HUES6 (cell line): ENCODE data around the gene DNAJB1.

Source experiments
- H3K27ac ChIP-seq: 2 replicates; pipeline ENCODE4 v1.7.0; 2013; ENCODE audit warnings: low read depth, mild to moderate bottlenecking, low read length, inconsistent platforms
- H3K27me3 ChIP-seq: 2 replicates; pipeline ENCODE4 v1.6.1; 2013; ENCODE audit warnings: low read length; ENCODE audit not compliant: control insufficient read depth, insufficient read depth
- H3K36me3 ChIP-seq: 2 replicates; pipeline ENCODE4 v1.6.1; 2013; ENCODE audit warnings: low read length; ENCODE audit not compliant: control insufficient read depth, insufficient read depth
- H3K4me1 ChIP-seq: 2 replicates; pipeline ENCODE4 v1.6.1; 2013; ENCODE audit warnings: low read length; ENCODE audit not compliant: control insufficient read depth, insufficient read depth
- H3K4me3 ChIP-seq: 2 replicates; pipeline ENCODE4 v1.5.1; 2013; ENCODE audit warnings: low read depth, low read length
- H3K9ac ChIP-seq: one replicate; pipeline ENCODE4 v1.6.1; 2013; ENCODE audit warnings: mild to moderate bottlenecking, low read length
- H3K9me3 ChIP-seq: 2 replicates; pipeline ENCODE4 v1.6.1; 2013; ENCODE audit warnings: low read depth, low read length; ENCODE audit not compliant: control insufficient read depth, insufficient read depth

Gene DNAJB1

DNA sequence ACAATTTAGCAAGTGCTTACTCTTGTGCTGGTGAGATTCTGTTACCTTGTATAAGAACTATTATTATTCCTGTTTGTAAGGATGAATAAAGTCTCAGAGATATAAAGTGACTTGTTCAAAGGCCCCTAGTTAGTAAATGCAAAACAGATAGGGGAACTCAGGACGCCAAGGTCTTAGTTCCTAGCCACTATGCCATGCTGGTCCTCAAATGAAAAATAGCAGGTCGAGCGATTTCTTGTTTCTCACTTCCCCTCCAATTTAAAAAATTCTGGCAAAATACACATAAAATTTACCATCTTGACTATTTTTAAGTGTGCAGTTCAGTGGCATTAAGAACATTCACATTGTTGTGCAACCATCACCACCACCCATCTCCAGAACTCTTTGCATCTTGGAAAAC, 12.3 kb upstream of the DNAJB1 start:
- H3K9ac ChIP-seq: no peak overlapping the region
- H3K27me3 ChIP-seq: no peaks in the 10 kb centered on the region
- no peaks in the 10 kb centered on the region for H3K9me3 ChIP-seq

DNA sequence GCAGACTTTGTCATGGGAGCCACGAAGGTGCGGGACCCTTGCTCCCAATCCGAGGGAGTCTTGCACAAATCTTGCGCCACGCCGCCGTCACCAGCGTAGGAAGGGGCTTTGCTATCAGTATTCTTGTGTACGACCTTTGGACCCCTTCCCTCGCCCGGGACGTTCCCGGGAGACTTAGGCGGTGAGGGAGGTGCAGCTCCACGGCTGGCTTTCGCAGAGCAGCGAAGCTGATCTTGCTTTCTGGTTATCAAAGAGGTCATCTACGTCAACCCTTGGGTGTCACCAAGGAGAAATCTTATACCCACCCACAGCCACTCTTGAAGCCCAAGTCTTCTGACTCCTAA, 11.8 kb upstream of the DNAJB1 start:
- H3K4me3 ChIP-seq: peak overlapping the region; percentile 90
- peaks cover 10% of the 10 kb centered on the region; the same call in 1 of the 2 replicates for H3K4me1 ChIP-seq
- peak overlapping the region; percentile 89 for H3K9ac ChIP-seq
- H3K36me3 ChIP-seq: peaks cover 8% of the 10 kb centered on the region
- peak overlapping the region; percentile 46 for H3K27ac ChIP-seq
- no peaks in the 10 kb centered on the region for H3K9me3 ChIP-seq
- no peaks in the 10 kb centered on the region for H3K27me3 ChIP-seq

More for the DNA sequence above, 12.3 kb upstream of the DNAJB1 start:
- peaks cover 8% of the 10 kb centered on the region; the same call in 1 of the 2 replicates for H3K4me1 ChIP-seq
- peak overlapping the region; percentile 90 for H3K4me3 ChIP-seq
- peaks cover 8% of the 10 kb centered on the region for H3K36me3 ChIP-seq
- H3K27ac ChIP-seq: no peak overlapping the region

DNA sequence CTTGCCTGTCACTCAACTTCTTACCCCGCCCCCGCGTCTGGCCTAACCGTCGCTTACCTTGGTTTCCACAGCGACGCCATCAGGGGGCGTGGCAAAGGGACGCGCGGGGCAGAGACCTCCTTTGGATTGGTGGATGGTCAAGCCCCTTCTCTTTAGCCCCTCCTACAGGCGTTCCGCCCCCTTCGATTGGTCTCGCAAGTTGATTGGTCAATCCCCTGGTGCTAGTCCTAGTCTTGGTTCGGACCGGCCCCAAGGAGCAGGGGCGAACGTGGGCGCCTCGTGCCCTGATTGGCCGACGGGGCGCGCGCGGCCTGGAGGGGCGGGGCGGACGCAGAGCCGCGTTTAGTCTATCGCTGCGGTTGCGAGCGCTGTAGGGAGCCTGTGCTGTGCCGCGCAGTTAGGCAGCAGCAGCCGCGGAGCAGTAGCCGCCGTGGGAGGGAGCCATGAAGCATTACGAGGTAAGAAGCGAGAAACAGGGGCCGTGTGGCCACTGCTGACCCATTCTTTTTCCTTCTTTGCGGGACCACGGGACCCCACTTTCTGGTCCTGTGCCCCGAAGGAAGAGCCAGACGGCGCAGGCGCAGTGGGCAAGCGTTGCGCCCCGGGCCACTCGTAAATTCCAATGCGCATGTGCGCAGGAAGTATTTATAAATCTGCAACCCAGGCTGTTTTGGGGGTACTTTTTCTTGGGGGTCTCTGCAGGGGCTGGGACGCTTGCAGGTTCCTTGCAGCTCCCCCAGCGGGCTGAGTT, 11.2 kb upstream of the DNAJB1 start, which contains the start of gene TECR:
TECR (plus strand) TSS at position 341 of the 751 bp plus-strand sequence; CDS start at position 444, 103 bp downstream.
- Histone ChIP-seq H3K27me3 (no peaks in the 10 kb centered on the region), H3K4me3 (peak within 1 kb of the TSS; percentile 90), H3K9ac (peak within 1 kb of the TSS; percentile 89), H3K36me3 (peaks cover 4% of the 10 kb centered on the region), H3K27ac (peak within 1 kb of the TSS; percentile 46), H3K9me3 (no peaks in the 10 kb centered on the region), H3K4me1 (peaks cover 10% of the 10 kb centered on the region; the same call in 1 of the 2 replicates)

DNA sequence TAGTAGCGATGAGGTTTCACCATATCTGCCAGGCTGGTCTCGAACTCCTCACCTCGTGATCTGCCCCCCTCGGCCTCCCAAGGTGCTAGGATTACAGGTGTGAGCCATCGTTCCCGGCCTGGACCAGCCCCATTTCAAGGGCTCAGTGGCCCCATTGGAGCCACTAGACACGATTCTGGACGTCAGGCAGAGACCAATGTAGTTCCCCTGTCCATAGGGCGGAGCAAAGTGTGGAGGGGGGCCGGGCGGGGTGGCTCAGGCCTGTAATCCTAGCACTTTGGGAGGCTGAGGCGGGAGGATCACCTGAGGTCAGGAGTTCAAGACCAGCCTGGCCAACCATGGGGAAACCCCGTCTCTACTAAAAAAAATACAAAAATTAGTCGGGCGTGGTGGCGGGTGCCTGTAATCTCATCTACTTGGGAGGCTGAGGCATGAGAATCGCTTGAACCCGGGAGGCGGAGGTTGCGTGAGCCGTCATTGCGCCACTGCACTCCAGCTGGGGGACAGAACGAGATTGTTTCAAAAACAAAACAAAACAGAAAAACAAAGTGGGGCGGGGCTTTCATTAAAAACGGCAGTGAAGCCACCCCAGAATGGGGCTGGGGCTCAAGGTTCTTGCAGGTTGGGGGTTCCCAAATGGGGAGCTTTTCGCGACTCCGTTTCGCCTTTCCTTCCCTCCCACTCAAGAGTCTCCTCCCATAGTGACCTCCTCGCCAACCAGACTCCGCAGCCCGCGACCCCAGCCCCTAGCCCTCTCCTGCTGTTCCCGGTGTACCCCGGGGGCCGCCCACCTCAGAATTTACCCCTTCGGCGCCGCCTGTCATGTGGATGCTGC, 10.4 kb upstream of the DNAJB1 start:
- Histone ChIP-seq H3K27me3 (no peaks in the 10 kb centered on the region), H3K27ac (no peak overlapping the region), H3K36me3 (peaks cover 4% of the 10 kb centered on the region; the same call in 1 of the 2 replicates), H3K4me1 (peaks cover 10% of the 10 kb centered on the region; the same call in 1 of the 2 replicates), H3K9me3 (no peaks in the 10 kb centered on the region), H3K9ac (no peak overlapping the region), H3K4me3 (peak overlapping the region; percentile 63)

DNA sequence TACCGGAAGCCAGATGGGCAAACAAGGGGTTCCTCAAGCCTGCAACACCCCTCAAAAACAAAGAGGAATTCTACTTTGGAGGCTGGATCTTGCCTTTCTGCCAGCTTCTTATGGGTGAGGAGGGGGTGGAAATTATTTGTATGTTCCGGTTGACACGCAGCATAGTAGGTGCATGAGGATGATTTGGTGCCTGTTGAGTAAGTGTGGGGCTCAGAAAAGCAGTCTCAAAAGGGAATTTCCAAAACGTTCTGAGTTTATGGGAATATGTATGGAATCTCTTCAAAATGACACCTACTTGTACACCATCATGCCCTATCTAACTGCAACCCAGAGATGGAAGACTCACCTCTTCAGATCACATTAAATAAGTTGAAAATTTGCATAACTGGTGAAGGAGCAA, 8.2 kb upstream of the DNAJB1 start:
- no peaks in the 10 kb centered on the region for H3K27me3 ChIP-seq
- no peaks in the 10 kb centered on the region for H3K9me3 ChIP-seq
- no peak overlapping the region for H3K27ac ChIP-seq
- no peak overlapping the region for H3K4me3 ChIP-seq
- no peak overlapping the region for H3K9ac ChIP-seq
- no peaks in the 10 kb centered on the region for H3K36me3 ChIP-seq
- H3K4me1 ChIP-seq: peaks cover 10% of the 10 kb centered on the region; the same call in 1 of the 2 replicates

DNA sequence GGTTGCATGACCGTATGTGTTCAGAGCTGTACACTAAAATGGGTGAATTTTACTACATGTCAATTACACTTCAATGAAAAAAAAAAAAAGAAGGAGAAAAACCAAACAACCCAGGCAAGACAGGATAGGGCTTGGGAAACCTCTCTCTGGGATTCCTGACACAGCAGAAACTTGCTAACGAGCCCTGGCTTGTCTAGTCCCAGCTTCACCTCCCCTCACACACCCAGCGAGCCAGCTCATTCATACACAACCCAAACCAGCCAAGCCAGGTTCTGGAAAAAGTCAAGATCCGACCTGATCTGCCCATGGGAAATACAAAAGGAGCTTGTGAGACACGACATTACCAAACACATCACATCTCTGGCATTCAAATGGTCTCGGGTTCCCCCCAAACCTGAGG, 7.5 kb upstream of the DNAJB1 start:
- Histone ChIP-seq H3K27ac (no peak overlapping the region), H3K4me1 (peaks cover 10% of the 10 kb centered on the region; the same call in 1 of the 2 replicates), H3K9me3 (no peaks in the 10 kb centered on the region)

DNA sequence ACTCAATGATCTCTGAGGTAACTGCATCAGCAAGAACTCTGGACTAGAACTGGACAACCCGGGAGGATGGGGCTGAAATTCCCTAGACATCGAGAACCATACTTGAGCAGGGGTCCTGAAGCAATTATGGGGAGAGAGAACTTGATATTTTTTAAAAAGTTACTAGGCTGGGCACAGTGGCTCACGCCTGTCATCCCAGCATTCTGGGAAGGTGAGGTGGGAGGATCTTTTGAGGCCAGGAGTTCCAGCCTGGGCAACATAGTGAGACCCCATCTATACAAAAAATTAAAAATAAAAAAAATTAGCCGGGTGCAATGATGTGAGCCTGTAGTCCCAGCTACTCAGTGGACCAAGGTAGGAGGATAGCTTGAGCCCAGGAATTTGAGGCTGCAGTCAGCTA, 2.3 kb upstream of the DNAJB1 start:
- H3K4me3 ChIP-seq: no peak overlapping the region
- H3K4me1 ChIP-seq: peaks cover 20% of the 10 kb centered on the region
- H3K9me3 ChIP-seq: no peaks in the 10 kb centered on the region
- H3K27ac ChIP-seq: no peak overlapping the region
- no peaks in the 10 kb centered on the region for H3K27me3 ChIP-seq
- no peak overlapping the region for H3K9ac ChIP-seq
- peaks cover 12% of the 10 kb centered on the region for H3K36me3 ChIP-seq

More for the DNA sequence above, 7.5 kb upstream of the DNAJB1 start:
- no peaks in the 10 kb centered on the region for H3K27me3 ChIP-seq
- H3K36me3 ChIP-seq: no peaks in the 10 kb centered on the region
- no peak overlapping the region for H3K9ac ChIP-seq
- H3K4me3 ChIP-seq: no peak overlapping the region

DNA sequence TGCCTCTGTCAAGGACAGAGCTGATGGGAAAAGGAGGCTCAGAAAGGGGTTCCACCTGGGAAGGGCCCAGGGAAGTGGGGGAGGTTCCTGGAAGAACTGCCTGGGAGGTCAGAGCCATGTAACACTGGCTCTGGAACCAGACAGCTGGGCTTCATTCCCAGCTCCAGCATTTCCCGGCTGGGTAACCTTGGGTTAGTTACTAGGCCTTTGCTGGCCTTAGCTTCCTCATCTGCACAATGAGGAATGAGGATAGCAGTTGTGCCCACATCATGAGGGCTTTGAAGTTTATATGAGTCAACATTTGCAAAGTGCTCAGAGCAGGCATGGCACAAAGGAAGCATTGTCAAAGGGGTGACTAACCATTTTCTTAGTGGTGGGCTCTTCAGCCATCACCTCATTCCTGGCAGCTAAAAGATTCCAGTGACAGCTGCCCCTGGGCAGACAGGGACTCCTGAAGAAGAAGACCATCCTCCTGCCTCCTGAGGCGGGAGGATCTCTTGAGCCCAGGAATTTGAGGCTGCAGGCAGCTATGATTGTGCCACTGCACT, 1.7 kb upstream of the DNAJB1 start:
- peaks cover 18% of the 10 kb centered on the region for H3K4me1 ChIP-seq
- H3K9ac ChIP-seq: peak overlapping the region; percentile 46
- H3K36me3 ChIP-seq: peaks cover 18% of the 10 kb centered on the region
- no peaks in the 10 kb centered on the region for H3K9me3 ChIP-seq
- no peak overlapping the region for H3K4me3 ChIP-seq
- no peaks in the 10 kb centered on the region for H3K27me3 ChIP-seq
- peak overlapping the region; percentile 74; the same call in 1 of the 2 replicates for H3K27ac ChIP-seq

DNA sequence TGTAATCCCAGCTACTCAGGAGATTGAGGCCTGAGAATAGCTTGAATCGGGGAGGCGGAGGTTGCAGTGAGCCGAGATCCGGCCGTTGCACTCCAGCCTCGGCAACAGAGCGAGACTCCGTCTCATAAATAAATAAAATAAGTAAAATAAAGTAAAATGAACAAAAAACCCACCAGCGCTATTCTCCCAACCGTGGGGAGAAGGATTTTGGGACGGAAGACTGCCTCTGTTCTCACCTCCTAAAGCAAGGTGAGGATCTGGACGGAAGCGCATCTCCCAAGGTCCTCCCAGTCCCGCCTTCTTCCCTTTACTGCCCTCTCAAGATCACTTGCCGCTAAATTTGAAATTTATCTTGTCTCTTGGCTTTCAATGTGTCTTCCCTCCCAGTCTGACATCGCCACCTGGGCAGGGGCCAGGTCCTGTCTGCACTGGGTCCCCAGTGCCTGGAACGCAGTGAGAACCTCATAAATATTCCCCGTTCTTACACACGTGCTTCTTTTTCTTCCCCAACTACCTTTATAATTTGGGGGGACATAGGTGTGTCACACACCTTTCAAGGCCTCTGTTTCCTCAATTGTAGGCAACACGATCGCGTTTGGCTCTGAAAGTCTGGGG, 1.2 kb upstream of the DNAJB1 start:
- peak overlapping the region; percentile 74; the same call in 1 of the 2 replicates for H3K27ac ChIP-seq
- H3K9me3 ChIP-seq: no peaks in the 10 kb centered on the region
- H3K4me1 ChIP-seq: peaks cover 18% of the 10 kb centered on the region
- no peak overlapping the region; the same call in 1 of the 2 replicates for H3K4me3 ChIP-seq
- no peaks in the 10 kb centered on the region for H3K27me3 ChIP-seq
- H3K9ac ChIP-seq: peak overlapping the region; percentile 46
- H3K36me3 ChIP-seq: peaks cover 24% of the 10 kb centered on the region

DNA sequence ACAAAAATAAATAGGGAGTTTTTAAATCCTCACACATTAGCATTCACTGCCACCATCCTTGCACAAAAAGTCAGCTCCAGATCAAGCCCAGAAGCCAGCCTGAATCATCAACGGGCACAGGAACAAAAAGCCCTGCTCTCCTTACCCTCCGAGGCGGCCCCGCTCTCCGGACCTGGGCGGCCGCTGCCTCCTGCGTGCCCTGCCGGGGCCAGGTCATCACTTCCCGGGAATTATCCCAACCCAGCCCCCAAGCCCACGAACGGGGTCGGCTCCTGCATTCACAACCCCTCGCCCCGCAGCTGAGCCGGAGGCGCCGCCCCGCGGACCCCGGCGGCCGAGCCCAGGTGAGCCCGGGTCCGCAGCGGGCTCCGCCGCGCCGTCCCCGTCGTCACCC, 754 bp downstream of the DNAJB1 start:
- Histone ChIP-seq H3K9ac (peak overlapping the region; percentile 68), H3K27me3 (no peaks in the 10 kb centered on the region), H3K4me1 (peaks cover 18% of the 10 kb centered on the region), H3K36me3 (peaks cover 29% of the 10 kb centered on the region), H3K27ac (no peak overlapping the region; the same call in 1 of the 2 replicates), H3K4me3 (peak overlapping the region; percentile 100), H3K9me3 (no peaks in the 10 kb centered on the region)
